Naive thymus-derived CD4-positive, alpha-beta T cell (primary cell): ENCODE data around the gene GLS2. TPM values are rescaled to one million over a fixed set of nuclear protein-coding genes. Genes with fewer than 3 reads are reported as not detected.

Experiments used
- ATAC-seq: fragments of 150-1000 bp; cut with Tn5 transposase; 2 replicates; pipeline ENCODE4 v1.10.0; 2021; ENCODE audit warnings: mild to moderate bottlenecking, moderate library complexity
- CTCF ChIA-PET: fragments of 350-600 bp; sonication (Branson Sonifier 250); formaldehyde crosslinking; loops from one replicate; lab custom pipeline; 2021; ENCODE audit warnings: antibody characterized with exemption; lab: Charles Lee
- POLR2A ChIA-PET: fragments of 350-600 bp; sonication (Branson Sonifier 250); formaldehyde crosslinking; loops from one replicate; lab custom pipeline; 2021; ENCODE audit warnings: antibody characterized with exemption, inconsistent platforms; lab: Charles Lee
- DNase-seq, 9 donors: peaks; one replicate each; pipeline versions ENCODE4 v3.0.0 to v3.0.0-alpha.2; 2020 to 2022; ENCODE audit warnings: mixed read lengths in 1 of 9
- H3K27ac ChIP-seq: one replicate; pipeline ENCODE4 v1.7.0; 2013; ENCODE audit warnings: mild to moderate bottlenecking, low read depth, low read length, moderate library complexity
- H3K27me3 ChIP-seq, 2 donors: one replicate each; pipeline ENCODE4 v1.7.0; 2013; ENCODE audit warnings: low read length in 2 of 2, mild to moderate bottlenecking in 2 of 2, moderate library complexity in 2 of 2; ENCODE audit not compliant: control insufficient read depth in 2 of 2, insufficient read depth in 2 of 2
- H3K36me3 ChIP-seq, 3 experiments: 1 replicate in 2 of 3; 2 replicates in 1 of 3; pipeline ENCODE4 v1.7.0; 2013; ENCODE audit warnings: low read length in 3 of 3, mild to moderate bottlenecking in 3 of 3, moderate library complexity in 1 of 3; ENCODE audit not compliant: insufficient read depth in 3 of 3, control insufficient read depth in 2 of 3
- H3K4me1 ChIP-seq, 2 donors: one replicate each; pipeline ENCODE4 v1.7.0; 2013; ENCODE audit warnings: low read length in 2 of 2, mild to moderate bottlenecking in 2 of 2, moderate library complexity in 1 of 2; ENCODE audit not compliant: control insufficient read depth in 2 of 2, insufficient read depth in 2 of 2
- H3K4me3 ChIP-seq: 2 replicates; pipeline ENCODE4 v1.7.0; 2013; ENCODE audit warnings: mild to moderate bottlenecking, low read length
- H3K9me3 ChIP-seq, 3 experiments: 1 replicate in 2 of 3; 2 replicates in 1 of 3; pipeline ENCODE4 v1.7.0; 2013; ENCODE audit warnings: low read length in 3 of 3; ENCODE audit not compliant: control insufficient read depth in 2 of 3
- H3K27ac Mint-ChIP-seq, 9 donors: one replicate each; pipeline ENCODE4 v1.8.0; 2020 to 2022; ENCODE audit warnings: mixed read lengths in 9 of 9, mild to moderate bottlenecking in 8 of 9, moderate library complexity in 5 of 9, inconsistent platforms in 2 of 9
- H3K27me3 Mint-ChIP-seq, 5 donors: one replicate each; pipeline ENCODE4 v1.8.0; 2021 to 2022; ENCODE audit warnings: mixed read lengths in 5 of 5, mild to moderate bottlenecking in 1 of 5
- H3K36me3 Mint-ChIP-seq, 5 donors: one replicate each; pipeline ENCODE4 v1.8.0; 2020 to 2022; ENCODE audit warnings: mixed read lengths in 5 of 5, mild to moderate bottlenecking in 3 of 5, inconsistent platforms in 1 of 5
- H3K4me1 Mint-ChIP-seq, 7 donors: one replicate each; pipeline ENCODE4 v1.8.0; 2020 to 2022; ENCODE audit warnings: mixed read lengths in 7 of 7, mild to moderate bottlenecking in 3 of 7, inconsistent platforms in 1 of 7
- H3K4me3 Mint-ChIP-seq, 10 donors: one replicate each; pipeline ENCODE4 v1.8.0; 2020 to 2022; ENCODE audit warnings: mild to moderate bottlenecking in 10 of 10, mixed read lengths in 10 of 10, moderate library complexity in 6 of 10, inconsistent platforms in 2 of 10
- H3K9me3 Mint-ChIP-seq, 11 donors: one replicate each; pipeline ENCODE4 v1.8.0; 2020 to 2022; ENCODE audit warnings: mixed read lengths in 11 of 11, mild to moderate bottlenecking in 4 of 11, inconsistent platforms in 1 of 11, moderate library complexity in 1 of 11
- intact Hi-C, 2 donors: fragments of 100-400 bp; cut with micrococcal nuclease; formaldehyde crosslinking; loops; one replicate each; pipeline ENCODE4 v1.15.1; 2023
- polyA plus RNA-seq, 2 donors: library from polyadenylated mRNA; unstranded; fragments of 300-500 nt; fragmentation: Illumina TruSeq; gene quantifications; one replicate each; pipeline ENCODE4 v1.2.3, GENCODE V29; 2021
- total RNA-seq, 6 experiments: library from RNA in 5 of 6; stranded (reverse) in 5 of 6; gene quantifications; 1 replicate in 5 of 6; 2 replicates in 1 of 6; pipeline ENCODE4 v1.2.3 and lab custom pipeline; 2021 to 2026

The GLS2 gene
- total and polyA plus RNA-seq, 7 experiments from 2014 or later: 0.94 to 10.2 (median 5.9) TPM

GRCh38 chr12:56522411-56523193, 34.6 kb upstream of the GLS2 start:
- Histone ChIP-seq H3K36me3 (no peaks in the 10 kb centered on the region), H3K9me3 (no peaks in the 10 kb centered on the region), H3K27me3 (no peaks in the 10 kb centered on the region), H3K27ac (peak overlapping the region; percentile 70), H3K4me3 (peak overlapping the region; percentile 44), H3K4me1 (peaks cover 6 to 23% of the 10 kb centered on the region in 2 donors)
- no peak for ATAC-seq
- ChIA-PET POLR2A (interaction anchor here (0.6 to 1.9 kb wide), 7 partner anchors 9 to 482 kb away, joined by 3 to 11 read pairs (median 3); no protein-coding TSS in a partner anchor), CTCF (interaction anchor here (1.3 to 1.8 kb wide), 2 partner anchors 9 to 11 kb away, joined by 3 to 9 read pairs; no protein-coding TSS in a partner anchor)
- Mint-ChIP-seq H3K36me3 (no peaks in the 10 kb centered on the region), H3K9me3 (no peaks in the 10 kb centered on the region), H3K27me3 (peaks cover 0 to 2% (median 0%) of the 10 kb centered on the region in 5 donors), H3K27ac (peak overlapping the region; percentile 60 to 96 (median 81)), H3K4me3 (peak overlapping the region; percentile 79 to 98 (median 91)), H3K4me1 (peaks cover 25 to 40% (median 37%) of the 10 kb centered on the region in 7 donors)
- intact Hi-C loops: no loop called here
- no peak for DNase-seq

- ChIA-PET POLR2A (interaction anchor here (0.6 to 1.9 kb wide), 11 partner anchors 14 to 825 kb away, joined by 3 to 11 read pairs (median 3); partner anchors contain the start of genes NACA and PTGES3), CTCF (interaction anchor here (0.6 to 1.8 kb wide), 5 partner anchors 8 to 466 kb away, joined by 3 to 9 read pairs (median 3); no protein-coding TSS in a partner anchor)
- DNase-seq (peak in 8 of 9 donors; percentile 23 to 74 (median 58)), ATAC-seq (peak; percentile 97)
- H3K36me3 ChIP-seq: no peaks in the 10 kb centered on the region
- peaks cover 0 to 2% (median 0%) of the 10 kb centered on the region in 5 donors for H3K27me3 Mint-ChIP-seq
- H3K27ac Mint-ChIP-seq: peak within 1 kb of the TSS; percentile 60 to 97 (median 82)
- no peaks in the 10 kb centered on the region for H3K9me3 Mint-ChIP-seq
- H3K4me1 Mint-ChIP-seq: peaks cover 25 to 40% (median 37%) of the 10 kb centered on the region in 7 donors
- no peaks in the 10 kb centered on the region for H3K27me3 ChIP-seq
- peak within 1 kb of the TSS; percentile 70 for H3K27ac ChIP-seq
- peak within 1 kb of the TSS; percentile 44 for H3K4me3 ChIP-seq
- intact Hi-C loops: loop anchor here (1.0 to 2.0 kb wide), 3 partner anchors 49 to 235 kb away; partner anchors contain the start of gene BAZ2A (in 1 of the 2)
- H3K36me3 Mint-ChIP-seq: no peaks in the 10 kb centered on the region
- H3K4me1 ChIP-seq: peaks cover 6 to 23% of the 10 kb centered on the region in 2 donors
- H3K4me3 Mint-ChIP-seq: peak within 1 kb of the TSS; percentile 79 to 98 (median 91)
- H3K9me3 ChIP-seq: no peaks in the 10 kb centered on the region
Measured at GRCh38 chr12:56521590-56522371, 33.8 kb upstream of the GLS2 start, which contains the start of gene RBMS2. Gene RBMS2 (plus strand): TSS chr12:56521820. CDS start chr12:56522024, 204 bp downstream.

GRCh38 chr12:56521209-56521589, 33.2 kb upstream of the GLS2 start:
- Histone ChIP-seq H3K9me3 (no peaks in the 10 kb centered on the region), H3K36me3 (no peaks in the 10 kb centered on the region), H3K27me3 (no peaks in the 10 kb centered on the region), H3K27ac (peak overlapping the region; percentile 70), H3K4me3 (peak overlapping the region; percentile 44), H3K4me1 (peaks cover 6 to 23% of the 10 kb centered on the region in 2 donors)
- H3K27me3 Mint-ChIP-seq: peaks cover 0 to 2% (median 0%) of the 10 kb centered on the region in 5 donors
- intact Hi-C loops: loop anchor here (1.0 to 2.0 kb wide), 3 partner anchors 49 to 236 kb away; partner anchors contain the start of gene BAZ2A (in 1 of the 2)
- H3K27ac Mint-ChIP-seq: peak overlapping the region in 8 of 9 donors; percentile 60 to 97 (median 86)
- ATAC-seq: peak; percentile 76
- peak in 1 of 9 donors; percentile 9 for DNase-seq
- peaks cover 20 to 40% (median 37%) of the 10 kb centered on the region in 7 donors for H3K4me1 Mint-ChIP-seq
- H3K4me3 Mint-ChIP-seq: peak overlapping the region; percentile 79 to 98 (median 91)
- no peaks in the 10 kb centered on the region for H3K9me3 Mint-ChIP-seq
- CTCF ChIA-PET: interaction anchor here (0.6 to 1.8 kb wide), 7 partner anchors 7 to 467 kb away, joined by 3 to 9 read pairs (median 3); no protein-coding TSS in a partner anchor
- no peaks in the 10 kb centered on the region for H3K36me3 Mint-ChIP-seq
- POLR2A ChIA-PET: interaction anchor here (0.6 to 1.9 kb wide), 9 partner anchors 15 to 826 kb away, joined by 3 to 11 read pairs (median 4); partner anchors contain the start of genes NACA and PTGES3

- ATAC-seq: no peak
- DNase-seq: no peak
- intact Hi-C loops: loop anchor here (2.0 kb wide), 2 partner anchors 110 to 236 kb away; partner anchors contain the start of gene BAZ2A (in 1 of the 2)
- no peaks in the 10 kb centered on the region for H3K36me3 ChIP-seq
- peaks cover 20 to 40% (median 37%) of the 10 kb centered on the region in 7 donors for H3K4me1 Mint-ChIP-seq
- H3K4me3 Mint-ChIP-seq: peak overlapping the region in 8 of 10 donors; percentile 9 to 91 (median 72)
- no peak overlapping the region for H3K4me3 ChIP-seq
- H3K27ac ChIP-seq: no peak overlapping the region
- peaks cover 6 to 23% of the 10 kb centered on the region in 2 donors for H3K4me1 ChIP-seq
- H3K27ac Mint-ChIP-seq: peak overlapping the region in 4 of 9 donors; percentile 17 to 90 (median 71)
- ChIA-PET POLR2A (interaction anchor here (1.2 kb wide), 1 partner anchor 43 kb away, joined by 4 read pairs; no protein-coding TSS in a partner anchor), CTCF (interaction anchor here (0.7 to 1.2 kb wide), 4 partner anchors 10 to 60 kb away, joined by 3 to 6 read pairs (median 4); no protein-coding TSS in a partner anchor)
- H3K27me3 Mint-ChIP-seq: peaks cover 0 to 4% (median 0%) of the 10 kb centered on the region in 5 donors
- no peaks in the 10 kb centered on the region for H3K9me3 ChIP-seq
- no peaks in the 10 kb centered on the region for H3K27me3 ChIP-seq
- H3K36me3 Mint-ChIP-seq: no peaks in the 10 kb centered on the region
- H3K9me3 Mint-ChIP-seq: no peaks in the 10 kb centered on the region
Measured at GRCh38 chr12:56520506-56520905, 32.5 kb upstream of the GLS2 start.

DNA sequence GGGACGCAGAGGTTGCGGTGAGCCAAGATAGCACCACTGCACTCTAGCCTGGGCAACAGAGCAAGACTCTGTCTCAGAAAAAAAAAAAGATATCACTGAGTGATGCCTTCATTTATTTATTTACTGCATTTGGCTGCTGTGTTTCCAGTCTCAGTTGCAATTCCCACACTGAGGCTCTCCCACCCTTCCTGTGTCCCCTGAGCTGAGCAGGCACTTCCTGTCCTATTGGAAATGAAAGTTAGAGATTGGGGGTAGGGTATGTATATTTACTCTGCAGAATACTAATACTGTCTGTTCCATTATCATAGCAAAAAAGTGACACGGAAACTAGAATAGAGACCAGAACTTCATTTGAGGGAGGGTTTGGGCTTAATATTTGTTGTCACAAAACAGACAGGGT, 32.1 kb upstream of the GLS2 start:
- no peaks in the 10 kb centered on the region for H3K36me3 Mint-ChIP-seq
- no peaks in the 10 kb centered on the region for H3K9me3 Mint-ChIP-seq
- Histone ChIP-seq H3K27me3 (no peaks in the 10 kb centered on the region), H3K36me3 (no peaks in the 10 kb centered on the region), H3K27ac (no peak overlapping the region), H3K4me3 (no peak overlapping the region), H3K9me3 (no peaks in the 10 kb centered on the region), H3K4me1 (peaks cover 6 to 23% of the 10 kb centered on the region in 2 donors)
- intact Hi-C loops: loop anchor here (2.0 kb wide), 2 partner anchors 111 to 237 kb away; partner anchors contain the start of gene BAZ2A (in 1 of the 2)
- H3K4me3 Mint-ChIP-seq: peak overlapping the region in 4 of 10 donors; percentile 36 to 91 (median 82)
- DNase-seq: no peak
- peak overlapping the region in 1 of 9 donors; percentile 90 for H3K27ac Mint-ChIP-seq
- ATAC-seq: no peak
- peaks cover 20 to 40% (median 37%) of the 10 kb centered on the region in 7 donors for H3K4me1 Mint-ChIP-seq
- H3K27me3 Mint-ChIP-seq: peaks cover 0 to 4% (median 0%) of the 10 kb centered on the region in 5 donors
- ChIA-PET CTCF (interaction anchor here (0.7 kb wide), 1 partner anchor 51 kb away, joined by 6 read pairs; no protein-coding TSS in a partner anchor), POLR2A (no interaction called here)
